ENCODE measurements around the gene CLEC4D.
"Not testable (repeated sequence)": the region's sequence is repeated elsewhere in the genome, so short reads cannot be mapped to it uniquely, and the experiment has no call there.

CLEC4D gene

DNA sequence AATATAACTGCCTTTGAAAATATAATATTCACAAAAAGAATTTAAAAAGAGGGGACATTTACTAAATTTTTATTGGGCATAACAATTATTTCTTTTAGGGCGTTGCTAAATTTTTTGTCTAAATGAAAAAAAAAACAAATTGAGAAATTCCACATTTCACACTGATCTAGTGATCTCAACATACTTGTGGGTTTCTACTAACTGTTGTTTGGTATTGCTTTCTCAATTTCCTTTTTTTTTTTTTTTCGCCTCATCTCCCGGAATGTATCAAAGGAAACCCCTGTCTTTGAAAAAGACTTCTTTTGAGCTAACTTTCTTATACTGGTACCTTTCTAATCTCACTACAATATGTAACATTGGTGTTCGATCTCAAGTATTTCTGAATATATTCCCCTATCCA lies at the start of gene CLEC4D:
Gene CLEC4D (plus strand): TSS at position 248 of the 400 bp plus-strand sequence. CDS start 230 bp downstream, outside the sequence.
- intact Hi-C loops (cut with DNase I), result no loop called here
- no peak for DNase-seq

DNA sequence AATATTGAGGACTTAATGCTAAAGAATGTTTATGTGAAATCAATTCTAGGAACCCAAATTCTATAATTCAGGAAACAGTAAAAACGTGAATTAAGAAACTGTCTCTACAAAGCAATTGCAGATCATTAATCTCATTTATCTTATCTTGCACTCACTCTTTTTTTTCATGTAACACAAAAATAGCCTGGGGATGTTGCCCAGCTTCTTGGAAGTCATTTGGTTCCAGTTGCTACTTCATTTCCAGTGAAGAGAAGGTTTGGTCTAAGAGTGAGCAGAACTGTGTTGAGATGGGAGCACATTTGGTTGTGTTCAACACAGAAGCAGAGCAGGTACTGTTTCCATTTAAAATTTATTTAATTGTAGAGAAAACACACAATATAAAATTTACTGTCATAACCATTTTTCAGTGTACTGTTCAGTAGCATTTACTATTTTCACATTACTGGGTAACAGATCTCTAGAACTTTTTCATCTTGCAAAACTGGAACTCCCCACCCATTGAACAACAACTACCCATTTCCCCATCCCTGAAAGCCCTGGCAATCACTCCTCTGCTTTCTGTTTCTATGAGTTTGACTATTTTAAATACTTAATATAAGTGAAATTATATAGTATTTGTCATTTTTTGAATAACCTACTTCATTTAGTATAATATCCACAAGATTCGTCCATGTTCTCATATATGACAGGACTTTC lies 47.9 kb upstream of the CLEC4D start:
- no peak for DNase-seq
- intact Hi-C loops (cut with DNase I), result no loop called here

- intact Hi-C loops (cut with DNase I), result no loop called here
- DNase-seq, result no peak
Observed at GRCh38 chr12:8466241-8466640, 47.1 kb upstream of the CLEC4D start.

- intact Hi-C loops (cut with DNase I), result no loop called here
Observed at GRCh38 chr12:8471090-8471489, 42.2 kb upstream of the CLEC4D start.

DNA sequence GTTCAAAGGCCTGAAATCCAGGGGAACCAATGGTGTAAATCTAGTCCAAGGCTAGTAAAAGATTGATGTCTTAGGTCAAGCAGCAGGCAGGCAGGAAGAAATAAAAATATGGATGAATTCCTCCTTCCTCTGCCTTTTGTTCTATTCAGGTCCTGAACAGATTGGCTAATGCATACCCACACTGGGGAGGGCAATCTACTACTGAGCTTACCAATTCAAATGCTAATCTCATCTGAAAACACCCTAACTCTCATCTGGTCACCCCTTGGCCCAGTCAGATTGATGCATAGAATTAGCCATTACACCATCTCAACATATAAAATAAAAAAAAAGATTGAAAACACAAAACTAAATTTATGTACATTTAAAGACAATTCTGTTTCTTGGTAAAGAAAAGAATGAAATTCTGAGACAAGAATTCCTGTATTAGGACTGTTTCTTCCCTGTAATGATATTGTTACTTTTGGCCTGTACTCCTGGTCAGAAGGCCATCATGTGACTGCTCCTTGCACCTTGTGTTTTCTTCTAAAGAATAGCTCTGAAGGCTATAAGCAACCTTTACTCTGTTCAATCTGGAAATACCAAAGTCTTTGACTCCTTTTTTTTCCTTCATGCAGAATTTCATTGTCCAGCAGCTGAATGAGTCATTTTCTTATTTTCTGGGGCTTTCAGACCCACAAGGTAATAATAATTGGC lies 37.6 kb upstream of the CLEC4D start:
- intact Hi-C loops (cut with DNase I), result no loop called here

More at GRCh38 chr12:8471090-8471489, 42.2 kb upstream of the CLEC4D start:
- DNase-seq, result no peak

GRCh38 chr12:8482571-8483061 lies 30.7 kb upstream of the CLEC4D start:
- intact Hi-C loops (cut with DNase I), result no loop called here
- DNase-seq, result no peak

More for the DNA sequence above, 37.6 kb upstream of the CLEC4D start:
- DNase-seq, result no peak

- DNase-seq, result no peak
- intact Hi-C loops (cut with DNase I), result no loop called here
Observed at GRCh38 chr12:8483079-8483478, 30.2 kb upstream of the CLEC4D start.

GRCh38 chr12:8491646-8492530 lies 21.4 kb upstream of the CLEC4D start:
- intact Hi-C loops (cut with DNase I), result no loop called here
- no peak for DNase-seq

DNA sequence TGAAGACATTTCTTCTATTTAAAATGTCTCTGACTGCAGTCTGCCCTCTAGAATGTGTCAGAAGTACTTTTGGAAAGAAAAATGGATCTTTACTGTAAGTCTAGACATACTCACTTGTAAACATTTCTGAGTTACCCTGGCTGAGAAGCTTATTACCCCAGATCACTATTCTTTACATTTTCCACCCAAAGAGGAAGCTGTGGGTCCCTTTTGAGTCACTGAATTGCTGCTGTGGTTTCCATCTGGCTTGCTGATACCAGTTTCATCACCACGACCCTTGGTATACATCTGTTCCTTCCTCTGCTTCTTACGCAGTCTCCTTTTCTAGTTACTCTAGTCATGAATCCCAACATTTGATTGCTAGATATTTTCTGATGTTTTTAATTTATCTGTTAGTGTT lies 20.2 kb upstream of the CLEC4D start:
- DNase-seq, result peak in 8 of 42 donors; percentile 2 to 45 (median 17)

GRCh38 chr12:8495671-8496070 lies 17.6 kb upstream of the CLEC4D start:
- DNase-seq; intact Hi-C loops (cut with DNase I): not testable (repeated sequence)

More for the DNA sequence above, 20.2 kb upstream of the CLEC4D start:
- intact Hi-C loops (cut with DNase I), result no loop called here

DNA sequence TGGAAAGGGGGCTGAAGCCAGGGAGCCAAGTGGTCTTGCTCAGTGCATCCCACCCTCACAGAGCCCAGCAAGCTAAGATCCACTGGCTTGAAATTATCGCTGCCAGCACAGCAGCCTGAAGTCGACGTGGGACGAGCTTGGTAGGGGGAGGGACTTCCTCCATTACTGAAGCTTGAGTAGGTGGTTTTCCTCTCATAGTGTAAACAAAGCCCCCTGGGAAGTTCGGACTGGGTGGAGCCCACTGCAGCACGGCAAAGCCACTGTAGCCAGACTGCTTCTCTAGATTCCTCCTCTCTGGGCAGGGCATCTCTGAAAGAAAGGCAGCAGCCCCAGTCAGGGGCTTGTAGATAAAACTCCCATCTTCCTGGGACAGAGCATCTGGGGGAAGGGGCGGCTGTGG lies 17.2 kb upstream of the CLEC4D start:
- intact Hi-C loops (cut with DNase I); DNase-seq: not testable (repeated sequence)

GRCh38 chr12:8499616-8500015 lies 13.7 kb upstream of the CLEC4D start:
- intact Hi-C loops (cut with DNase I), result no loop called here
- DNase-seq, result no peak

DNA sequence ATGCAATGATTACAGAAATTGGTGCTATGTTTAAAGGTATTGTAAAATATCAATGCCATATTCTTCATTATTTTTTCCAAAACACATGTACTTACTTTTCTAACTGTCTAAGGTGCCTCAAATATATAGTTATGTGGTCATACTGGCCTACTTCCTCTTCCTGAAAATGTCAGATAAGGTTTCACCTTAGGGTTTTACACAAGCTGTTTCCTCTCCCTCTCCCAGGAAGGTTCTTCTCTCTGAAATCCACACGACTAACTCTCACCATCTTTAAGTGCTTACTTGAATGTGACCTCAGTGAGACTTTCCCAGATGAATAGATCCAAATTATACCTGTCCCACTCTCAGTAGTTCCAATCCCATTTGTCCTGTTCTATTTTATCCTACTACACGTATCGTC lies 11.6 kb upstream of the CLEC4D start:
- intact Hi-C loops (cut with DNase I), result no loop called here
- DNase-seq, result no peak

DNA sequence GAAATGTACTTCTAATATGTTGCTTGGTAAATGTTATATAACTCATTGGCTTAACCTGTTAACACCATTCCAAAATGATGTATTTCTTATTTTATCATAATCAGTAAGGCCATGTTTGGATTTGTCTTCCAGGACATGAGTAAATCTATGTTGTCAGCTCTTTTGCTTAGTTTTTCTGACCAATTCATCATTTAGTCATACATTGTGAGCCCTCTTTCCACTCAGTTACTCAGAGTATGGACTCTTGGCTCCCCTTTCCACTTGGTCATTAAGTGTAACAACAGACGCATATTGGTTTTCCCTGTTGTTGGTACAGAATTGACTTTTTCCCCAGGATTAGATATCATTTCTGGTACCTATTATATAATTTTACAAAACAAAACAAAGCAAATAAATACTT lies 9.0 kb upstream of the CLEC4D start:
- DNase-seq, result no peak
- intact Hi-C loops (cut with DNase I), result no loop called here

DNA sequence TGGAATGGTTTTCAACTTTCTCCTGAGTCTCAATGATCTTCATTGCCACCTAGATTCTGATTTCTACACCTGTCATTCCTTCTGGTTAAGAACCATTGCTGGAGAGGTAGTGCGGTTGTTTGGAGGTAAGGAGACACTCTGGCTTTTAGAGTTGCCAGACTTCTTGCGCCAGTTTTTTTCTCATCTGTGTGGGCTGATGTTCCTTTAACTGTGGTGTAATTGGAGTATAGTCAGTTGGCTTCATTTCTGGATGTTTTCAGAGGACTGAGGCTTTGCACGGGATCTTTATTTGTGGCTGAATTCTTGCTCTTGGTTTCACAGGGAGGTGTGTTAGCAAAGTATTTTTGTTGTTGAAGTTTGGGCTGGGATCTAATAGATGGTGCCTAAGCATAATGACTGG lies 5.7 kb upstream of the CLEC4D start:
- DNase-seq, result no peak
- intact Hi-C loops (cut with DNase I), result no loop called here

DNA sequence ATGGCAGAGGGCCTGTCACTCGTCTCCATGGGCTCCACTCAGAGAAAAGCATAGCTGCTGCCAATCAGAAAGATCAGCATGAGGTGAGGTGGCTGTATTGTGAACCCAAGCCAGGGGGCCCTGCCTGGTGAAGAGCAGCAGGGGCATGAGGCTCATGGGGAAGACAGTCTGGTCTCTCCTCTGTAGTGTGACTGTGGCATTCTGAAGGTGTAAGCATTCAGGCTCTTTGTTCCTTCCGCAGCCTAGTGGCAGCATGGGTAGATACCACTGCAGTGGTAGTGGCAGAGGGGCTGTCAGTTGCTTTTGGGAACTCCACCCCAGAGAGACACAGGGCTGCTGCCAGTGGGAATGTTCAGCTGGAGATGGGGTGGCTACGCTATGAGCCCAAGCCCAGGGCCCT lies 5.1 kb upstream of the CLEC4D start:
- intact Hi-C loops (cut with DNase I), result no loop called here
- DNase-seq, result no peak

- intact Hi-C loops (cut with DNase I), result no loop called here
- no peak for DNase-seq
Observed at GRCh38 chr12:8508910-8509841, 4.1 kb upstream of the CLEC4D start.

- no peak for DNase-seq
- intact Hi-C loops (cut with DNase I), result no loop called here
Observed at GRCh38 chr12:8517971-8518370, 4.7 kb downstream of the CLEC4D start.

DNA sequence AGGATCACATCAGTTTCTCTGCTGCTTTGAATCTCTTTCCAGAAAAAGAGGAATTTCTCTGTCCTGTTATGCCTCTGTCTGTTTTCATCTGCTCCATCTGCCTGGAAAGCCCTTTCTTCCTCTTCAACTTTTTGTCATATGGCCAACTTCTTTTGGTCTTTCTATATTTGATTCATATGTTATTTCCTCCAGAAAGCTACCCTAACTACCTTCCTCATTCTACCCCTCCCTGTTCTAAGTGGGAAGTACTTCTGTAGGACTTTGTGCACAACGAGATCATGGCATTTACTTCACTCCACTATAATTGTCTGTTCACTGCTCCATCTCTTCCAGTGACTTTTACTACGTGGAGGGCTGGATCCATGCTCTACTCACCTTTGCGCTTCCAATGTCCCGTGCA lies 5.9 kb downstream of the CLEC4D start:
- DNase-seq, result no peak
- intact Hi-C loops (cut with DNase I), result no loop called here
